Stomach (tissue), 4 donors: ENCODE data around the gene CD9.

Experiments used
- POLR2A ChIP-seq, 4 donors: fragments of 450-650 bp; IDR thresholded peaks; one replicate each; pipeline ENCODE4 v1.6.1; 2016; ENCODE audit warnings: antibody characterized with exemption in 4 of 4, control low read depth in 2 of 4, mild to moderate bottlenecking in 1 of 4, moderate library complexity in 1 of 4
- POLR2AphosphoS5 ChIP-seq, 3 donors: sonication (generic); formaldehyde crosslinking; IDR thresholded peaks; one replicate each; pipeline ENCODE4 v1.6.1; 2016; ENCODE audit warnings: antibody characterized with exemption in 3 of 3

DNA sequence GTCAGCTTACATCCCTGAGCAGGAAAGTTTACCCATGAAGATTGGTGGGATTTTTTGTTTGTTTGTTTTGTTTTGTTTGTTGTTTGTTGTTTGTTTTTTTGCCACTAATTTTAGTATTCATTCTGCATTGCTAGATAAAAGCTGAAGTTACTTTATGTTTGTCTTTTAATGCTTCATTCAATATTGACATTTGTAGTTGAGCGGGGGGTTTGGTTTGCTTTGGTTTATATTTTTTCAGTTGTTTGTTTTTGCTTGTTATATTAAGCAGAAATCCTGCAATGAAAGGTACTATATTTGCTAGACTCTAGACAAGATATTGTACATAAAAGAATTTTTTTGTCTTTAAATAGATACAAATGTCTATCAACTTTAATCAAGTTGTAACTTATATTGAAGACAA lies 37.6 kb downstream of the CD9 start:
- TF ChIP-seq POLR2A (IDR thresholded peaks at IDR 0.05) (no peak), POLR2AphosphoS5 (IDR thresholded peaks at IDR 0.05) (no peak)
